ENCODE data around the gene SERPINI2.

DNA sequence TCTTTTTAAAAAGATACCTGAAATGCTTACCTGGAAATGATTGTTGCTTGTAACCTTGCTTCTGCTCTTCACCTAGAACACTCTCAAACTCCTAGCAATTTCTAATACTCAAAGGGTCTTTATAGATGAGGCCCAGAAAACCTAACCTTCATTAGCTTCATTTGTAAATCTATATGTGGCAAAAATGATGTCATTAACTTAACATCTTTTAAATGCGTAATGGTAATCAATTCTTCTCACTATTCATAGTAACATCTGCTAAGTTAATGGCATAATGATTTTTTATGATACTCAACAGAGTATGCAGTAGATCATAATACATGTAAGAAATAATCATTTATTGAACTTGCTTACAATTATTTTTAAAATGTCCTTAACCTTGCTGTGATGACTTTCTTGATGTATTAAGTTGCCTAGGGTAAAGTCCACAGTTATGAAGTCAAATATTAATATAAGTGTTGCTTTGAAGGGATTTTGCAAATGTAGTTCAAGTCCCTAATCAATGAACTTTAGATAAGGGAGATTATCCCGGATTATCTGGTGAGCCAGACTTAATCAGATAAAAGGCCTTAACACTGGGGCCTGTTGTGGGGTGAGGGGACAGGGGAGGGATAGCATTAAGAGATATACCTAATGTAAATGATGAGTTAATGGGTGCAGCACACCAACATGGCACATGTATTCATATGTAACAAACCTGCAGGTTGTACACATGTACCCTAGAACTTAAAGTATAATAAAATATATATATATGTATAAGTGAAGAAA is 10.1 kb upstream of the SERPINI2 start:
- TF ChIP-seq POLR2A (IDR thresholded peaks at IDR 0.05; ENCODE audit: low read length) (no peak), CHD4 (IDR thresholded peaks at IDR 0.05; ENCODE audit: borderline replicate concordance) (no peak)
- TF ChIP-seq, protein P1, sequence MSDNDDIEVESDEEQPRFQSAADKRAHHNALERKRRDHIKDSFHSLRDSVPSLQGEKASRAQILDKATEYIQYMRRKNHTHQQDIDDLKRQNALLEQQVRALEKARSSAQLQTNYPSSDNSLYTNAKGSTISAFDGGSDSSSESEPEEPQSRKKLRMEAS (IDR thresholded peaks at IDR 0.05), result no peak

All from A549 (cell line).